ENCODE data around the gene GSE1.
"Not testable (repeated sequence)": the region's sequence is repeated elsewhere in the genome, so short reads cannot be mapped to it uniquely, and the experiment has no call there.

The GSE1 gene

DNA sequence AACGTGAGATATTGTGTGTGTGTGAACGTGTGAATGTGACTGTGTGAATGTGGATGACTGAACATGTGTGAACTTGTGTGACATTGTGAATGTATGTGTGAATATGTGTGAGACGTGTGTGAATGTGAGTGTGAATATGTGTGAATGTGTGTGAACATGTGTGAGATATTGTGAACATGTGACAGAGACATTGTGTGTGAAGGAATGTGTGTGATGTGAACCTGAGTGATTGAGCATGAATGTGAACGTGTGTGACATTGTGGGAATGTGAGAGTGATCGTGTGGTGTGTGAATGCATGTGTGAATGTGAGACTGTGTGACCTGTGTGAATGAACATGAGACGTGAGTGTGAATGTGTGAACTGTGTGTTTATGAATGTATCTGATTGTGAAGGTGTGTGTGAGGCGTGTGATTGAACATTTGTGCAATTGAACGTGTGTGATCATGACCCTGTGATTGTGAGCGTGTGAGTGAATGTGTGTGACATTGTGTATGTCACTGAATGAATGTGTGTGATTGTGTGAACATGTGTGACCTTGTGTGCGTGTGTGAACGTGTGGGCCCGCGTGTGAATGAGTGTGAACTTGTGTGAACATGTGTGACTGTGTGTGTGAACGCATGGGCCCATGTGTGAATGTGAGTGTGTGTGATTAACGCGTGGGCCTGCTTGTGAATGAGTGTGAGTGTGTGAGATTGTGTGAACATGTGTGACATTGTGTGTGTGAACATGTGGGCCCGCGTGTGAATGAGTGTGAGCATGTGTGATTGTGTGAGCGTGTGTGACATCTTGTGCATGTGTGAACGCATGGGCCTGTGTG, 23.2 kb upstream of the GSE1 start:
- no peak for DNase-seq (ENCODE audit: low read depth)

DNA sequence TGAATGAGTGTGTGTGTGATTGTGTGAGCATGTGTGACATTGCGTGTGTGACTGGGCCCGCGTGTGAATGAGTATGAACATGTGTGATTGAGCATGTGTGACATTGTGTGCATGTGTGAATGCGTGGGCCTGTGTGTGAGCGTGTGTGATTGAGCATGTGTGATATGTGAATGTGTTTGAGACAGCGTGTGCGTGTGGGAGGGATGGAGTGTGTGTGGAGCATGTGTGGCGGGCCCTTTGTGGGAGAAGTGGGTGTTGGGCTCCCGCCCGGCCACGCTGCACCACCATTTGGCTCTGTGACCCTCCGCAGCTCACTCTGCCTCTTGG, 22.7 kb upstream of the GSE1 start:
- no peak for DNase-seq (ENCODE audit: low read depth)

DNA sequence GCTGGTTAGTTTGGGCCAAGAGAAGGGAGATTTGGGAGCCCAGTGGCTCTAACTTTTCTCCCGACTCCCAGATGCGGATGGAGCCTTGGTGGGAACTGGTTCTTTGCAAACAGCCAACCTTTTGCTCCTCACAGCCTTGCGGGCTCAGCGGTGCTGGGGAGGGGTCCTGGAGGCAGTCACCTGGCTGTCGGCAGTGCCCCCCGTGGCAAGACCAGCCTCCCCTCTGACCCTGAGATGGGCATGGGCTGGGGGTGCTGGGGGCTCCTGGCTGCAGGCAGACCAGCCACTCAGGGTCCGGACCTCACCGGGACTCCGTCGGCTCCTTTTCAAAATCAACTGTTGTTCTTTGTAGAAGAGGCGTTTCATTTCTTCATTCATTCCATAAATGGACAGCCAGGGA, 21.7 kb upstream of the GSE1 start:
- DNase-seq (ENCODE audit: low read depth): no peak

DNA sequence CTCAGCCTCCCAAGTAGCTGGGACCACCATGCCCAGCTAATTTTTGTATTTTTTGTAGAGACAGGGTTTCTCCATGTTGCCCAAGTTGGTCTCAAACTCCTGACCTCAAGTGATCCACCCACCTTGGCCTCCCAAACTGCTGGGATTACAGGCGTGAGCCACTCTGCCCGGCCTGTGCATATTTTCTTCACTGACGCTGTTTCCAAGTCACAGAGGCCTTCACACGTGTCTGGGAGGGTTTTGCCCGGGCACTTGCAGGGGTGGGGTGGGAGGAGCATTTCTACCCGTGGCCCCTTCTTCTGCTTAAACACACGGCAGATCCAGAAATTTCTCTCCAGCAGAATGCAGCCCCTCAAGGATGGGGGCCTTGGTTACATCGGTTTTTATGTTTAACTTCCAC, 20.8 kb upstream of the GSE1 start:
- DNase-seq (ENCODE audit: low read depth): not testable (repeated sequence)

DNA sequence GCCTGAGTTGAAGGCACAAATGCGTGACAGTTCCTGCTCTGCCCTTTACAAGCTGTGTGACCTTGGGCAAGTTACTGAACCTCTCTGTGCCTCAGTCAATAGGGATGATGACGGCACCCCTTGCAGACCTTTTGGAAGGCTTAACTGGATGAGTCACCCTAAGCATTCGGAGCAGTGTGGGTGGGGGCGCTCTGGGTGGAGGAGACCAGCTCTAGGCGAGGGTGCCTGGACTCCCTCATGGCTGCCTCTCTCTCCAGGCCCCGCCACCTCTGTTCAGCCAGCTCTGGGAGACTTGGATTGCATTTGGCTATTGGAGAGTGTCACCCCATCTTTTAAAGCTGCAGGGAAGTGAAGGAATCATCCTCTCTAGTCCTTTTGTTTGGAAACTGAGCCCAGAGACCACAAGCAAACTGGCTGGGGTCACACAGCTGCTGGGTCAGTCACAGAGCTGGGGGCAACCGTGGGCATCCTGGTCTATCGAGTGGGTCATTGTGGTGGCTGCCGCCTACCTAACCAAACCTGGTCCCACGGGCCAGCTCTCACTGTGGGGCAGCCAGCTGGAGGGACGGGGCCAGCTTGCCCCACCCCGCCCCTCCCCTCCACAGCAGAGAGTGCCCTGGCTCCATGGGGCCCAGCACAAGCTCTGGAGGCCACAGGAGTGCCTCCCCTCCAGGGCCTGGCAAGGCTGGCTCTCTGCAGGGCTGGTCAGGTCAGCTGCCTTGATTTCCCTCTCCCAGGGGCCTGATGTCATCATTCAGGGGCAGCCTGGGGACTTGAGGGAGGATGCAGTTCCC, 20.2 kb upstream of the GSE1 start:
- DNase-seq (ENCODE audit: low read depth): peak; percentile 67

DNA sequence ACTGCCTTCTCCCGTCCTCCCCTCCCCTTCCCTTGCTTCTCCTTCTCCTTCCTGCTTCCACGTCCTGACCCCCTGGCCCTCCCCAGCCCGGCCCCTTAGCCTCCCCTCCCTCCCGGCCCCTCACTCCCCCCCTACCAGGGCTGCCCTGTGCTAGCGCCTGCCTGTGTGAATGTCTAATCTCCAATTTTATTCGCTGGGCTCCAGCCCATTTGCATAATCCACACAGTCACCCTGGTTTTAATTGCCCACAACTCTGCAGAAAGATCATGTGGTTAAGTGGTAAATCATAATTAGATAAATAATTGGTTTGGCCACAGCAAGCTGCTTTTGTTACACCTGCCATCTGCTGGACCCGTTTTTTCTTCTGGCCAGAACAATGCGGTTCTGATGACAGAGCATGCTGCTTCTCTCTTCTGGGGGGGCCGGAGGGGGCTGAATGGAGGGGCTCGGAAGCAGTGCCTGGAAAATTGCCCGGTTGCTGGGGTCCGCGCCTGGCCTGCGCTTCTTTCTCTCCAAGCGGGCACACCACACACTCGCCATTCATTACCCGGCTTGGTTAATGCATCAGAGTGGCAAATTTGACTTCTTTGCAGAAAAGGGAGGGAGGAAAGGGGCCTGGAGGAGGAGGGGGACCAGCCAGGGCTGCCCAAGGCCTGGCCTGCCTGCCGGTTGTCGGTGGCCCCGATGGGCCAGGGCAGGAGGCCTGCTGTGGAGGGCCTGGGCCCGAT, 19.5 kb upstream of the GSE1 start:
- no peak for DNase-seq (ENCODE audit: low read depth)

DNA sequence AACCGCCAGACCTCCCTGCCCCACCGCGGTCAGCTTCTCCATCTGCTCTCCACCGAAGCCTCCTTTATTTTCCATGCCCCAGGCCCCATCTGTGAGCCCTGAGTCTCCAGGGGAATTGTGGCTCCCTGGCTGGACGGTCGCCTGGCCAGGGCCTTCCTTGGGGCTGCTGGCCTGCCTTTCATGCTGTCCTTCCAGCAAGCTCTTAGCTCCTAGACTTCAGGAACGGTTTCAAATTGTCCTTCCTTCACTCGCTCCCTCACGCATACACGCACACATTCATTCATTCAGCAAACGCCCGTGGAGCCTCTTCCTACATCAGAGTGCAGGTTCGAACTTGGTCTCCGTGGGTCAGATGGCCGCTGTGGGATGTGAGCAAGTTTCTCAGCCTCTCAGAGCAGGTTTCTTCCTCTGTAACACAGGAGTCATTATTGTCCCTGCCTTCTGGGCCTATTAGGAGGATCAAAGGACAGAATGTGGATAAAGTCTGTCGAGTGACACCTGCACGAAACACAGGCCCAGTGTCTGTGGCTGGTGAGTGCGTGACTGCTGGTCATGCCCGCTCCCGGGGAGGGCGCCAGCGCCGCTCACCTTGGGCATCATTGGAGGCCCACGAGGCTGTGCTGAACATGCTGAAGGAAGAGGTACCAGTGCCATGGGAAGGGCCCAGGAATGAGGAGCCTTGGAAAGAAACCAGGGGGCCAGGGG, 18.7 kb upstream of the GSE1 start:
- DNase-seq (ENCODE audit: low read depth): no peak

DNA sequence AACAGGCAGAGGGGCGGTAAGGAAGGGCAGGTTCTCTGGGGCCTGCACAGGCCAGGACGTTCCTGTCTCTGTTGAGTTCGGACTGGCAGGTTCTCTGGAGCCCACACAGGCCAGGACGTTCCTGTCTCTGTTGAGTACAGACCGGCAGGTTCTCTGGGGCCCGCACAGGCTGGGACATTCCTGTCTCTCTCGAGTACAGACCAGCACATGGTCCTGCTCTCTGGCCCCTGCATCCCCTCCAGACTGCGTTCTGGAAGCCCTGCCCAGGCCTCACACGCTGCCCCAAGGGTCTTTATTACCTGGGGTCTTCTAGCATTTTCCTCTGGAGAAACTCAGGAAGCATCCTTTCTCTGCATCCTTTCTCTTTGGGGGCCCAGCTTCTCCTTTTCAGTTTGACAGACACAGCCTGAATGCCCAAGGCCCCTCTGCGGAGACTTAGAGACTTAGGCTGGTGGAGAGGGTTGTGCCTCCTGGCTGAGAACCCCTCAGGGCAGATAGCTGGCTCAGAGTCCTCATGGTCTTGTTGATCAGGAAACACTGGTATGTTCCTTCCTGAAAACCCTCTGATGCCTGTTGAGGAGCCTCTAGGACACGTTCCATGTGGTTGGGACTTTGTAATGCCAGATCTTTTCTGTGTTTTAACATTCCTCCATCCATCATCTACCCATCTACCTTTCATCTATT, 18.0 kb upstream of the GSE1 start:
- no peak for DNase-seq (ENCODE audit: low read depth)

DNA sequence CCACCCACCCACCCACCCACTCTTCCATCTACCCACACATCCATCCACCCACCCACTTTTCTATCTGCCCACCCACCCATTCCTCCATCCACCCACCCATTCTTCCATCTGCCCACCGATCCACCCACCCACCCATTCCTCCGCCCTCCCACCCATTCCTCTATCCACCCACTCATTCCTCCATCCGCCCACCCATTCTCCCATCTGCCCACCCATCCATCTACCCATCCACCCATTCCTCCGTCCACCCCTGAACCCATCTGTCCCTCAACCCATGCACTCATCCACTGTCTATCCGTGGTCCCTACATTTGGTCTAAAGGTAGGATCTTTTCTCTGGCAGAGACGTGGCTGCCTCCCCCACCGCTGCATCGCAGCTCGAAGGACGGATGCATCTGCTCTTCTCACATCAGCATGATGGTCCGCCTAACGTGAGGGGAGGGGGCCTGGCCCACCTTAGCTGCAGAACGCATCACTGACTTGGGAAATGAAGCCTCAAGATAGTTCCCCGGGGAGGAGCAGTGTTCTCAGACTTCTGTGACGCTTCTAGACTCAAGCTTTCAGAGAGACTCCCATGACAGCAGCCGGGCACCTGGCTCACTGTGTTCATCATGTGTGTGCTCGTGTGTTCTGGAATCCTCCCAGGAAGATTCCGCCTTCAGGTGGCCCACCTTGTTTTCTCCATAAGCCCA, 17.2 kb upstream of the GSE1 start:
- DNase-seq (ENCODE audit: low read depth): no peak

DNA sequence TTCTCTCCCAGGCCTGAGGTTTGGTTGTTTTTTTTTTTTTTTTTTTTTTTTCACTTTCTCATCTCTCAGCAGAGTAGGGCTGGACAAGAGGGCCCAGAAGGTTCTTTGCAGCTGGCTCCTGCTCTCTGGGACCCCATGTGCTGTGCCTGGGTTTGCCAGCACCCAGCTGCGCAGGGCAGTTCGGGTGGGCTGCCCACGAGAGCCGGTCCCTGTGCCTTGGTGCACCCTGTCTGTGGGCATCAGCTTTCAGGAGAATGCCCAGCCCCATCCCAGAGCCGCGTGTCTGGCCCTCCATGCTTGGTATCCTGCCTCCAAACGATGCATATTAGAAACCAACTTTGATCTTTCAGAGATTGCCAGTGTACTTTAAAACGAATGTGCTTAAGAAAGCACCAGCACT, 15.0 kb upstream of the GSE1 start:
- DNase-seq (ENCODE audit: low read depth): no peak

DNA sequence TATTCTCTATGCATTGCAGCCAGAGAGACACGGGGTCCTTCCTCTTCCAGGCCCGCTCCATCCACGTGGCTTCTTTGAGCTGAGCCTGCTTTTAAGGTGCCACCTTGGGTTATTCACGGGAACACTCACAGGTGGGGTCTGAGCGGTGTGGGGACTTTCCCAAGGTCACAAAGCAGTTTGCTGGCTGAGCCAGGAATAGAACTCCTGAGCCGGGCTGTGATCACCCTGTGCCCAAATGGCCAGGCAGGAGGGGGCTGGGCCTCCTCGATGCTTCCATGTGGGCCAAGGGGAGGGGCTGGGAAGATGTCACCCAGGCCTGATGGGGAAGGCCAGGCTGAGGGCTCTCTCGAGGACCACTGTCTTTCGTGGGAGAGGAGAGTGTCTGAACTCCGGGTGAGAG, 13.0 kb upstream of the GSE1 start:
- DNase-seq (ENCODE audit: low read depth): no peak

DNA sequence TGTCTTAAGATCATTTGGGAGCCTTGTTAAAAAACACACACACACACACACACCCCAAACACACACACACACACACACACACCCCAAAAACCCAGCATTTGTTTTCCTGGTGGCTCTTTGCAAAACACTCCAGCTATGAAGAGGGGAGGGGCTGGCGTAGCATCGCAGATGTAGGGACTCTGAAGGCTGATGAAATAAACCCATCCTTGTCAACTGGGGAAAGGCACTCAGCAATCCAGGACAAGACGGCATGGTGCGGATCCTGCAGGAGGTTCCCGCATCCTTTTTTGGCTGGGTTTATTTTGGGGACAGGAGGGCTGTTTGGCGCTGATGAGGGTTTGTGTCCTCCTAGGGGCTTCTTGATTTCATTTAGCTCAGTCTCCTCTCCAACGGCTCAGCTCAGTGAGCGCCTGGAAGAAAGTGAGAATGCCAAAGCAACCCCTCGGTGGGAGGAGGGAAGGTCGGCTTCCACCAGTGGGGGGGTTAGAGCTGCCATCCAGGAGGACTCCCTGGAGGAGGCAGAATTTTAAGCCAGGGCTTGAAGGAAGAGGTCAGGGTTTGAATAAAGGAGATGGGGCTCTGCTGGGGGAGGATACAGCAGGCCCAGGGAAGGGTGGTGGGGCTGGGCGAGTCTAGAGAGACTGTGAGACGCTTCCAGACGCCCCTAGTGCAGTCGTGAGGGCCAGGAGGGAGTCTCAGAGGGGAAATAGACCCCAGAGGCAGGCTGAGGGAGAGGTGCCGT, 12.4 kb upstream of the GSE1 start:
- DNase-seq (ENCODE audit: low read depth): no peak

DNA sequence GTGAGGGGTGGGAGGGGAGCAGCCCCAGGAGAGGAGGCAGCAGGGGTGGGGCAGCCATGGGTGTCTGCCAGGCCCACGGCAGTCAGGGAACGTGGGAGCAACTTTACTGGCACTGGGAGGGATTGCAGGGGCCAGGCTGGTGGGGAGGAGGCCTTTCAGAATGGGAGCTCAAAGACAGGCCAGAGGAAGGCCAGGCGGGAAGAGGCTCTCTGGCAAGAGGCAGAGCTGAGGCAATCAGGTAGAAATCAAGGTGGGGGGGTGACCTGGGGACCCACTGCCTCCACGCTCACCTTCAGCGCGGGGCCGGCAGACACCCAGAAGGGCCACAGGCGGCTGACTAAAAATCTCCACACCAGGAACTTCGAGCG, 11.9 kb upstream of the GSE1 start:
- DNase-seq (ENCODE audit: low read depth): no peak

DNA sequence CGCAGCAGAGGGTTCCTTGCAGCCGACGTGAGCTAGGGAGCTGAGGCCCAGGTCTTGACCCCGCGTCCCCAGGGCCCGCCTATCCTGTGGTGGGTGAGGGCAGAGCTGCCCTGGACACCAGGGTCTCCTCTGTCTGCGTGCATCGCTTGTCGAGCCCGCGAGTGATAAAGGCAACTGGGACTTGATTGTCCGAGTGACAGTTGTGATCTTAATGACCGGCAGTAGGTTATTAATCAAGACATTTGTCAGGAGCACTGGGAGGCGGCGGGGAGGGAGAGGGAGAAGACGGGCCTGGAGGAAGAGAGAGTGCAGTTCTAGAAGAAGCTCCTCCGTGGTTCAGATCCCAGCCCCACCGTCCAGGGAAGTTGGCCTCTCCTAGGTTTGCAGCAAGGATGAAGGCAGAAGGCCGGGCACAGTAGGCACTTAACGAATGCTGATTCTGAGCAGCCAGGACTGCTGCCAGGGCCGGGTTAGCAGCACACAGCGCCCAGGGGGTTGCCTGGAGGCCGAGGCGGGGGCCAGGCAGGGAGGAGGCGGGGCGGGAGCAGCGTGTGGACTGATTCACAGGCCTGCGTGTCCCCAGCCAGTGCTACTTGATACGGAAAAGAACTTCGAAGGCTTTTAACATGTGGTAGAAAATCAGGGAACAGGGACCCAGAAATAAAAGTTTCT, 11.3 kb upstream of the GSE1 start:
- peak; percentile 50 for DNase-seq (ENCODE audit: low read depth)

DNA sequence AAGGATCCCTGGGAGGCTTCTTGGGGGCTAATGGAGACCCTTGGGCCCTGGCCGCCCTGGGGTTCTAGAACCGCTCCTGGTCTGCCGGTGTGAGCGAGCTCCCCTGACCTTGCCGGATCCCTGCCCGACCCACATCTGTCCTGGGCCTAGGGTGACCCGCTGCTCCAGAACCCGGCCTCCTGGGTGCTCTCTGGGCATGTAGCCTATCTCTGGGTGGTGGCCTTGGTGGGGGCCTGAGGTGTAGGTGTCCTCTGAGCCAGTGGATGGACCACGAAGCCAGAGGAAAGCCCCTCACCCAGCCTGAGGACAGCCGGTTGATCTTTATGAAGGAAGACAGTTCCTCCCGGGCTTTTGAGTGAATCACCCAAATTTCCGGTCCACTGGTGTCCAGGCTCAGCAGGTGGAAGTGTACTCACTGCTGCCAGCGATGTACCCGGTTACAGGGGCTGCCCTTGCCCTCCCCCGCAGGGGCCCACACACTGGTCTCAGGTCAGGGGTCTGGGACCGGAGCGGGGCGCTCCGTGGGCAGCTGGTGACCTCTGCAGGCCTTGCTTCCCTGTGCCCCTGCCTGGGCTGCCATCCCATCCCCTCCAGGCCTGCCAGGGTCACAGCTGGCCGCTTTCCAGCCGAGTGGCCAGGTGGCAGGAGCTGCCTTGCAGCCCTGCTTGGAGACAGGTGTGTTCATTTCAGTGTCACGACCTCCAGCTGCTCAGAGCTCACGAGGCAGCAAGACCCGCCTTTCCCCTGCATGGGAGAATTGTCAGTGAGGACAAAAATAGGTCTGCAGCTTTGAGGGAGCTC, 10.5 kb upstream of the GSE1 start:
- no peak for DNase-seq (ENCODE audit: low read depth)

DNA sequence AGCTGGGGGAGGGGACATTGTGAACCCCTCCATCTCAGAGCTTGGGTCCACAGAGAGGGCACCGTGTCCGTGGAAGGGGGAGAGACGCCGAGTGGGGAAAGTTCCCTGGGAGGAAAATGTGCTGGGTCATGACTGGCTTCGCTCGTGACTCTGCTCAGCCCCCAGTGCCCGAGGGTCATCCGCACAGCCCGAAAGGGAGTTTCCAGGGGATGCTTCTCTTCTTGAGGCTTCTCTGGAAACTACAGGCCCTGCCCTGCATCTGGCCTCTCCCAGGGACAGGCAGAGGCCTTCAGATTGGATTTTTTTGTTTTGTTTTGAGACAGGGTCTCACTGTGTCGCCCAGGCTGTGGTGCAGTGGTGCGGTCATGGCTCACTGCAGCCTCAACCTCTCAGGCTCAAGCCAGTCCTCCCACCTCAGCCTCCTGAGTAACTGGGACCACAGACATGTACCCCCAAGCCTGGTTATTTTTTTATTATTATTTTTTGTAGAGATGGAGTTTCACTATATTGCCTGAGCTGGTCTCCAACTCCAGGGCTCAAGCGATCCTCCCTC, 9.8 kb upstream of the GSE1 start:
- no peak for DNase-seq (ENCODE audit: low read depth)

DNA sequence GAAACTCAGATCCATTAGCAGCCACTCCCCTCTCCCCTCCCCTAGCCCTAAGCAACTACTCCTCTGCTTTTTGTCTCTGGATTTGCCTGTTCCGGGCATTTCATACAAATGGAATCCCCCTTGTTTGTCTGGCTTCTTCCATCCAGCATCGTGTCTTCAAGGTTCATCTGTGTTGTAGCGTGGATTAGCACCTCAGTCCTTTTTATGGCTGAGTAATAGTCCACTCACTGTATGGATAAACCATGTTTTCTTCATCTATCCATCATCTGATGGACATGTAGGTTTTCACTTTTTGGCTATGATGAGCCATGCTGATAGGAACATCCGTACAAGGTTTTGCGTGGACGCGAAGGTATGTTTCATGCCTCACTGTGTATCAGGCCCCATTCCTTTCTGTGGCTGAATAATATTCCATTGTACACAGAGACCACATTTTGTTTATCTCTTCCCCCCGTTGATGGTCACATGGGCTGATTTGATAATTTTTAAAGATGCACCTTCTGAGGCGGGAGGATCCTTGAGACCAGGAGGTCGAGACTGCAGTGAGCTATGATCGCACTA, 8.9 kb upstream of the GSE1 start:
- DNase-seq (ENCODE audit: low read depth): no peak
